Fibroblast of lung (primary cell): ENCODE results near the gene PRICKLE4. TPM values are rescaled to one million over a fixed set of nuclear protein-coding genes. Genes with fewer than 3 reads are reported as not detected.

Source experiments
- DNase-seq, 2 donors: peaks; one replicate each; pipeline versions ENCODE4 v3.0.0 to v3.0.0-alpha.2; 2010; ENCODE audit warnings: low read depth in 2 of 2
- H2AFZ ChIP-seq: 2 replicates; pipeline ENCODE4 v1.5.1; 2012; ENCODE audit warnings: low read length, control low read depth, inconsistent platforms
- H3K27ac ChIP-seq: 2 replicates; pipeline ENCODE4 v1.5.1; 2011; ENCODE audit warnings: low read length, control low read depth; ENCODE audit not compliant: insufficient read depth
- H3K27me3 ChIP-seq: 2 replicates; pipeline ENCODE4 v1.5.1; 2011; ENCODE audit warnings: mild to moderate bottlenecking, low read length; ENCODE audit not compliant: control insufficient read depth, insufficient read depth
- H3K36me3 ChIP-seq: 2 replicates; pipeline ENCODE4 v1.5.1; 2011; ENCODE audit warnings: low read length; ENCODE audit not compliant: control insufficient read depth, insufficient read depth
- H3K4me1 ChIP-seq: 2 replicates; pipeline ENCODE4 v1.5.1; 2011; ENCODE audit warnings: low read length; ENCODE audit not compliant: control insufficient read depth, insufficient read depth; ENCODE audit errors: extremely low read depth
- H3K4me2 ChIP-seq: 2 replicates; pipeline ENCODE4 v1.5.1; 2011; ENCODE audit warnings: low read length, control low read depth; ENCODE audit not compliant: insufficient read depth; ENCODE audit errors: extremely low read depth
- H3K4me3 ChIP-seq, 4 experiments: fragments of 200-600 bp in 1 of 4; sonication (generic) in 1 of 4; replicated peaks in 1 of 4; 2 replicates each; pipeline ENCODE4 v1.5.1; 2011 to 2016; ENCODE audit warnings: low read length in 4 of 4, low read depth in 3 of 4, mild to moderate bottlenecking in 3 of 4, control low read depth in 2 of 4, inconsistent platforms in 1 of 4, mixed read lengths in 1 of 4; ENCODE audit not compliant: insufficient read depth in 1 of 4; ENCODE audit errors: control extremely low read depth in 1 of 4
- H3K79me2 ChIP-seq: 2 replicates; pipeline ENCODE4 v1.5.1; 2012; ENCODE audit warnings: mild to moderate bottlenecking, low read length, inconsistent platforms; ENCODE audit not compliant: control insufficient read depth, insufficient read depth
- H3K9ac ChIP-seq: 2 replicates; pipeline ENCODE4 v1.5.1; 2011; ENCODE audit warnings: mild to moderate bottlenecking, low read length, control low read depth; ENCODE audit not compliant: insufficient read depth
- H3K9me3 ChIP-seq: 2 replicates; pipeline ENCODE4 v1.5.1; 2012; ENCODE audit warnings: low read depth, low read length; ENCODE audit not compliant: control insufficient read depth, insufficient read depth
- H4K20me1 ChIP-seq: 2 replicates; pipeline ENCODE4 v1.5.1; 2011; ENCODE audit warnings: low read length; ENCODE audit not compliant: control insufficient read depth, insufficient read depth; ENCODE audit errors: extremely low read depth
- EZH2 ChIP-seq: IDR thresholded peaks from 2 replicates; pipeline ENCODE4 v1.5.1; 2012; ENCODE audit warnings: low read length, control low read depth, mild to moderate bottlenecking; ENCODE audit errors: missing control alignments
- polyA plus RNA-seq, 2 donors: library from polyadenylated mRNA; depleted of rRNA in 1 of 2; stranded (reverse) in 1 of 2; unstranded in 1 of 2; fragments of >200 nt; gene quantifications; 2 replicates each; pipeline ENCODE4 v1.2.1, GENCODE V29; 2011 to 2012; ENCODE audit warnings: missing spikeins in 1 of 2
- total RNA-seq: library from RNA; depleted of rRNA; stranded (reverse); fragments of >200 nt; gene quantifications from 2 replicates; pipeline ENCODE4 v1.2.1, GENCODE V29; 2014
- TF ChIP-seq, protein P1 (sequence below), 2 donors: IDR thresholded peaks in 1 of 2; conservative IDR thresholded peaks in 1 of 2; 1 replicate in 1 of 2; 2 replicates in 1 of 2; pipeline ENCODE4 v1.5.1; 2011 to 2012; ENCODE audit warnings: low read length in 2 of 2, control low read depth in 1 of 2, inconsistent platforms in 1 of 2, low read depth in 1 of 2, mild to moderate bottlenecking in 1 of 2

PRICKLE4 gene
- total and polyA plus RNA-seq, 2 donors (not counting 1 experiment from before 2014, with no cell fraction given), result 0.08 TPM; not detected in 1

DNA sequence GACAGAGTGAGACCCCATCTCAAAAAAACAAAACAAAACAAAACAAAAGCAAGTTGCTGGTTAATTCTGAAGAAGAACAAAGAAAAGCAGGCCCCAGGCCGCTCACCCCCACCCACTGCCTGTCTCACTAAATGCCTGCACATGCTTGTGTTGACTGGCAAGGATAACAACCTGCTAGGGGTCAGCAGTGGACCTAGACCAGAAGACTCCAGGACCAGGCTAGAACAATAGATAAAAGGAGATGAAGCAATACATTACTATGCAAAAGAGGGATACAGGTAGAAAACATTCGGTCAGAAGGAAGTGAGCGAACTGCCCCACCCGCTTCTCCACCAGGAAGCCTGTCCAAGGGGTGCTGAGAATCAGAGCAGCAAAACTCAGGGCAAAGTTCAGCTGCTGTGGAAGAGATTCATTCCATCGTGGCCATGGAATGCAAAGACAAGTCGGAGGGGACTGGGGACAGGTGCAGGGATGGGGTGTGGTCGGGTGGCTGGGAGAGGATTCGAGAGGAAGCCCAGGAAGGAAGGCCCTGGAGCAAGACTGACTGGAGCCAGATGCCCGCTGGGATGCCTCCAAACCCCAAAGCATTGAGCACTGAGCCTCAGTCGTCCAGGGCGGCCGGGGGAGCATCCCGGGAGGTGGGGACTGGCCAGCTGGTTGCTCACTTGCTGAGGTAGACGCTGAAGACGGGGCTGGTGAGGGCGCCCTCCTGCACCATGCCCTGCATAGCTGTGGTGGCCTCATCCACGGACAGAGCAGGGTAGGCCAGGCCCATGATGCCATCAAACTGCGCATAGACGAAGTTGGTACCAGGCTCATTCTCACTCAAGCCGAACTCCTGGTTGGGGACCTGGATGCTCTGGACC is 38.7 kb upstream of the PRICKLE4 start:
- no peaks in the 10 kb centered on the region for H3K9me3 ChIP-seq
- H4K20me1 ChIP-seq, result no peaks in the 10 kb centered on the region
- no peaks in the 10 kb centered on the region for H3K79me2 ChIP-seq
- DNase-seq, result no peak
- no peak overlapping the region for H3K4me3 ChIP-seq
- no peaks in the 10 kb centered on the region for H3K27me3 ChIP-seq
- H3K36me3 ChIP-seq, result no peaks in the 10 kb centered on the region
- H3K4me2 ChIP-seq, result no peak overlapping the region
- TF ChIP-seq, protein P1, sequence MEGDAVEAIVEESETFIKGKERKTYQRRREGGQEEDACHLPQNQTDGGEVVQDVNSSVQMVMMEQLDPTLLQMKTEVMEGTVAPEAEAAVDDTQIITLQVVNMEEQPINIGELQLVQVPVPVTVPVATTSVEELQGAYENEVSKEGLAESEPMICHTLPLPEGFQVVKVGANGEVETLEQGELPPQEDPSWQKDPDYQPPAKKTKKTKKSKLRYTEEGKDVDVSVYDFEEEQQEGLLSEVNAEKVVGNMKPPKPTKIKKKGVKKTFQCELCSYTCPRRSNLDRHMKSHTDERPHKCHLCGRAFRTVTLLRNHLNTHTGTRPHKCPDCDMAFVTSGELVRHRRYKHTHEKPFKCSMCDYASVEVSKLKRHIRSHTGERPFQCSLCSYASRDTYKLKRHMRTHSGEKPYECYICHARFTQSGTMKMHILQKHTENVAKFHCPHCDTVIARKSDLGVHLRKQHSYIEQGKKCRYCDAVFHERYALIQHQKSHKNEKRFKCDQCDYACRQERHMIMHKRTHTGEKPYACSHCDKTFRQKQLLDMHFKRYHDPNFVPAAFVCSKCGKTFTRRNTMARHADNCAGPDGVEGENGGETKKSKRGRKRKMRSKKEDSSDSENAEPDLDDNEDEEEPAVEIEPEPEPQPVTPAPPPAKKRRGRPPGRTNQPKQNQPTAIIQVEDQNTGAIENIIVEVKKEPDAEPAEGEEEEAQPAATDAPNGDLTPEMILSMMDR (conservative IDR thresholded peaks at IDR 0.05 in 1 of 2, IDR thresholded peaks at IDR 0.05 in 1 of 2; ENCODE audit: low read depth in 1 of 2, low read length in 2 of 2), result no peak
- no peak overlapping the region for H3K27ac ChIP-seq
- no peak overlapping the region for H3K9ac ChIP-seq
- H2AFZ ChIP-seq, result no peak overlapping the region
- H3K4me1 ChIP-seq, result no peaks in the 10 kb centered on the region

GRCh38 chr6:41743406-41744235 is 37.0 kb upstream of the PRICKLE4 start:
- Histone ChIP-seq H3K9ac (no peak overlapping the region), H3K27me3 (no peaks in the 10 kb centered on the region), H3K9me3 (no peaks in the 10 kb centered on the region), H3K36me3 (no peaks in the 10 kb centered on the region), H3K4me1 (no peaks in the 10 kb centered on the region), H3K4me2 (no peak overlapping the region), H3K79me2 (no peaks in the 10 kb centered on the region), H3K4me3 (no peak overlapping the region), H3K27ac (no peak overlapping the region), H2AFZ (no peak overlapping the region), H4K20me1 (no peaks in the 10 kb centered on the region)
- no peak for TF ChIP-seq EZH2
- TF ChIP-seq, protein P1 (conservative IDR thresholded peaks at IDR 0.05 in 1 of 2, IDR thresholded peaks at IDR 0.05 in 1 of 2; ENCODE audit: low read depth in 1 of 2, low read length in 2 of 2), result no peak
- no peak for DNase-seq

GRCh38 chr6:41744236-41744787 is 36.3 kb upstream of the PRICKLE4 start:
- H3K27ac ChIP-seq, result no peak overlapping the region
- H3K36me3 ChIP-seq, result no peaks in the 10 kb centered on the region
- H4K20me1 ChIP-seq, result no peaks in the 10 kb centered on the region
- H2AFZ ChIP-seq, result no peak overlapping the region
- H3K79me2 ChIP-seq, result no peaks in the 10 kb centered on the region
- no peak for DNase-seq
- H3K27me3 ChIP-seq, result no peaks in the 10 kb centered on the region
- TF ChIP-seq EZH2, result no peak
- TF ChIP-seq, protein P1 (conservative IDR thresholded peaks at IDR 0.05 in 1 of 2, IDR thresholded peaks at IDR 0.05 in 1 of 2; ENCODE audit: low read depth in 1 of 2, low read length in 2 of 2), result no peak
- H3K4me1 ChIP-seq, result no peaks in the 10 kb centered on the region
- no peak overlapping the region for H3K4me2 ChIP-seq
- no peaks in the 10 kb centered on the region for H3K9me3 ChIP-seq
- H3K4me3 ChIP-seq, result no peak overlapping the region
- no peak overlapping the region for H3K9ac ChIP-seq
